BE2C (cell line): ENCODE results near the gene SORBS1.

ENCODE experiments used
- DNase-seq: peaks from one replicate; pipeline ENCODE4 v3.0.0-alpha.2; 2020
- H3K27me3 ChIP-seq: fragments of 250-450 bp; sonication (Bioruptor Pico); 2 replicates; pipeline ENCODE4 v1.5.1; 2020; ENCODE audit warnings: mild to moderate bottlenecking
- H3K36me3 ChIP-seq: fragments of 250-450 bp; sonication (Bioruptor Pico); 2 replicates; pipeline ENCODE4 v1.5.1; 2020; ENCODE audit warnings: mild to moderate bottlenecking
- H3K4me1 ChIP-seq: fragments of 250-450 bp; sonication (Bioruptor Pico); 2 replicates; pipeline ENCODE4 v1.5.1; 2020
- H3K4me3 ChIP-seq: 2 replicates; pipeline ENCODE4 v1.5.1; 2011; ENCODE audit warnings: low read depth, low read length
- H3K9me3 ChIP-seq: fragments of 250-450 bp; sonication (Bioruptor Pico); 2 replicates; pipeline ENCODE4 v1.5.1; 2020
- TF ChIP-seq, protein P1 (sequence below): IDR thresholded peaks from 2 replicates; pipeline ENCODE4 v1.5.1; 2012; ENCODE audit warnings: mild to moderate bottlenecking, low read depth, low read length

The SORBS1 gene

DNA sequence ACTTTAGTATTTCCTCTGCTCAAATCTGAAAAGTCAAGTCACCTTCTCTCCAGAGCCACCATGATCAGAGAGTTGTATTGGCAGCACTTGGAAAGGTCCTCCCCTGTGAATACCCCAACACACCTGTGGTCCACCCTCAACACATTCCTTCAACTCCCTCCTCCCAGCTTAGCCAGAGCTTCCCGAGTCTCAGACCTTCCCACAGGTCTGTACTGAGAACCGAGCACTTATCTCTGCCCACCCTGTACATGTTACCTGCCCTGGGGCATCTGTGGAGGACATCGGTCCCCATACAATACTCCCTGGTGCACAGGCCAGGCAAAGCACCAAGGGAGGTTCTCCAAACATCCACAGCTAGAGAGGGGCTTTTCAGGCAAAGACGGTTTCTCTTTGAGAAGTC, 30.6 kb downstream of the SORBS1 start:
- Histone ChIP-seq H3K27me3 (no peaks in the 10 kb centered on the region), H3K4me3 (no peak overlapping the region), H3K4me1 (no peaks in the 10 kb centered on the region), H3K36me3 (no peaks in the 10 kb centered on the region), H3K9me3 (no peaks in the 10 kb centered on the region)
- DNase-seq, result no peak
- TF ChIP-seq, protein P1, sequence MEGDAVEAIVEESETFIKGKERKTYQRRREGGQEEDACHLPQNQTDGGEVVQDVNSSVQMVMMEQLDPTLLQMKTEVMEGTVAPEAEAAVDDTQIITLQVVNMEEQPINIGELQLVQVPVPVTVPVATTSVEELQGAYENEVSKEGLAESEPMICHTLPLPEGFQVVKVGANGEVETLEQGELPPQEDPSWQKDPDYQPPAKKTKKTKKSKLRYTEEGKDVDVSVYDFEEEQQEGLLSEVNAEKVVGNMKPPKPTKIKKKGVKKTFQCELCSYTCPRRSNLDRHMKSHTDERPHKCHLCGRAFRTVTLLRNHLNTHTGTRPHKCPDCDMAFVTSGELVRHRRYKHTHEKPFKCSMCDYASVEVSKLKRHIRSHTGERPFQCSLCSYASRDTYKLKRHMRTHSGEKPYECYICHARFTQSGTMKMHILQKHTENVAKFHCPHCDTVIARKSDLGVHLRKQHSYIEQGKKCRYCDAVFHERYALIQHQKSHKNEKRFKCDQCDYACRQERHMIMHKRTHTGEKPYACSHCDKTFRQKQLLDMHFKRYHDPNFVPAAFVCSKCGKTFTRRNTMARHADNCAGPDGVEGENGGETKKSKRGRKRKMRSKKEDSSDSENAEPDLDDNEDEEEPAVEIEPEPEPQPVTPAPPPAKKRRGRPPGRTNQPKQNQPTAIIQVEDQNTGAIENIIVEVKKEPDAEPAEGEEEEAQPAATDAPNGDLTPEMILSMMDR, result no peak

DNA sequence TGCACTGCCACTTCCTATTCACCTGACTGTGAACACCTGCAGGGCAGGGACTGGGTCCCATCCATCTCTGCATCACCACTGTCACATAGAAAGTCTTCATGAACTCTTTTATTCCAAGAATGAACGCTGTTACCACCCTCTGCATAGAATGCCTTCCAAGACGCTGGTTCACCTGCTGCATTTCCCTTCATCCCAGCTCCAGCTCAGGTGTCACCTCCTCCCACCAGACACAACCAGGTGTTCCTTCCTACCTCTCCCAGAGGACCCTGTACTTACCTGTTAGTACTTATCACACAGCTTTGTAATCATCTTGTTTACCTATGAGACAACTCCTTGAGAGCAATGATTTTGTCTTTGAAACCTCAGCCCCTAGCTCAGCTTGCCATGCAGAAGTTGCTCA, 31.1 kb downstream of the SORBS1 start:
- no peak for DNase-seq
- Histone ChIP-seq H3K27me3 (no peaks in the 10 kb centered on the region), H3K4me3 (no peak overlapping the region), H3K36me3 (no peaks in the 10 kb centered on the region), H3K4me1 (no peaks in the 10 kb centered on the region), H3K9me3 (no peaks in the 10 kb centered on the region)
- TF ChIP-seq, protein P1, result no peak

DNA sequence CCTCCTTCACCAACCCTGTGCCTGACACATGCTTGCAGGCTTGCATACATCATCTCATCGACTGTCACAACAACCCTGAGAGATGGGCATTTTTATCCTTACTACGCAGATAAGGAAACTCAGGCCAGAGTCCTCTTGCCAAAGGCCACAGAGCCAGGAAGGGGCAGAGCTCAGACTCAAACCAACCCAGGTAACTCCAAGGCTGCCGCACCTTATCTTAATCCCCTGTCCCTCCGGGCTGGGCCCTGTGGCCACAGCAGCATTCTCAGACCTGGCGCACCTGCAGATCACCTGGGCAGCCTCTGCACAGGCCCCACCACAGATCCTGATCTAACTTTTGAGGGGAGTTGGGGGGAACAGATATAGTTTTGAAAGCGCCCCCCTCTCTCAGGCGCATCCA, 35.1 kb downstream of the SORBS1 start:
- DNase-seq, result no peak
- Histone ChIP-seq H3K36me3 (no peaks in the 10 kb centered on the region), H3K9me3 (no peaks in the 10 kb centered on the region), H3K4me1 (no peaks in the 10 kb centered on the region), H3K4me3 (no peak overlapping the region), H3K27me3 (no peaks in the 10 kb centered on the region; the same call in 1 of the 2 replicates)
- TF ChIP-seq, protein P1, result no peak

DNA sequence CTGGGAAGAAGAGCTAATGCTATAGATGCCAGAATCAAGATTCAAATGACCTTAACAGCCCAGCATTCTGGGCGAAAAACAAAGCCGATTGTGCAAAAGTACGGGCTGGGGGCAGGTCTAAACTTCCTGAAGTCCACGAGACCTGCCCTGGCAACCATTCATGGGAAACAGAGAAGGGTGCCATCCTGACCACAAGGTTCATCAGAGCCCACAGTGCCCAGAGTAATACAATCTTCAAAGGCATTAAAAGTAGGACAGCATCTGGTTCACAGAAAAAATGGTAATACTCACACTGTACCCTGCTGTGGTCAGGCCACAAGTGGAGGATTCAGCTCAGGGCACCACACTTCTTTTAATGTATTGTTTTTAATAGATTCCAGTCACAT, 36.1 kb downstream of the SORBS1 start:
- Histone ChIP-seq H3K27me3 (no peaks in the 10 kb centered on the region; the same call in 1 of the 2 replicates), H3K36me3 (no peaks in the 10 kb centered on the region), H3K4me3 (no peak overlapping the region), H3K4me1 (no peaks in the 10 kb centered on the region), H3K9me3 (no peaks in the 10 kb centered on the region)
- TF ChIP-seq, protein P1, result no peak
- DNase-seq, result no peak

DNA sequence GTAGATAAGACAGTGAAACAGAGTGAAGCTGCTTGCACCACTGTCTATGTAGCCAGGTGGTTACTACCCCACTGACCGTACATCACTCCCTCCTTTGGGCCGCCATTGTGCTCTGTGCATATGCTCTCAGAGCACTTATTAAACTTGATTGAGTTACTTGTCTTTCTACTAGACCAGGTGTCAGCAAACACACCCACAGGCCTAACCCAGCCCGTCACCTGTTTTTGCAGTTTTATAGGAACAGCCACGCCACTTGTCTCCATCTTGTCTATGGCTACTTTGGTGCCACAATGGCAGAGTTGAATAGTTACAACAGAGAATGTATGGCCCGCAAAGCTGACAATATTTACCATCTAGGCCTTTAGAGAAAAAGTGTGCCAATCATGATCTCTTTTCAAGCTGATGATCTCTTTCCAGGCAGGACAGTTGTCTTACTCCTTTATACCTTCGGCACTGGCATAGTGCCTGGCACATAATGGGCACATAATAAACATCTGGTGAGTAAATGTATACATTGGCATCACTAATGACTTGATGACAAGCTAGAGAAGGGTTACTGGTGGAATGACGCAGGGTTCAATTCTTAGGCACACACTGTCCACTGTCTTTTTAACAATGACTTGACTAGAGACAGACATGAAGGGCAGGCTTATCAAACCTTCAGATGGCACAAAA, 36.7 kb downstream of the SORBS1 start:
- Histone ChIP-seq H3K36me3 (no peaks in the 10 kb centered on the region), H3K4me3 (no peak overlapping the region), H3K27me3 (no peaks in the 10 kb centered on the region; the same call in 1 of the 2 replicates), H3K4me1 (no peaks in the 10 kb centered on the region), H3K9me3 (no peaks in the 10 kb centered on the region)
- TF ChIP-seq, protein P1, result no peak
- no peak for DNase-seq

GRCh38 chr10:95522117-95522516, 39.1 kb downstream of the SORBS1 start:
- no peaks in the 10 kb centered on the region; the same call in 1 of the 2 replicates for H3K27me3 ChIP-seq
- no peak for DNase-seq
- H3K4me3 ChIP-seq, result no peak overlapping the region
- no peaks in the 10 kb centered on the region for H3K9me3 ChIP-seq
- H3K4me1 ChIP-seq, result no peaks in the 10 kb centered on the region
- TF ChIP-seq, protein P1, result no peak
- H3K36me3 ChIP-seq, result no peaks in the 10 kb centered on the region
